AG10803 (cell line): Measurements from ENCODE around the gene TRABD2B.

Source experiments
- DNase-seq: peaks from one replicate; pipeline ENCODE4 v3.0.0; 2010; ENCODE audit warnings: low read depth
- H3K4me3 ChIP-seq: 2 replicates; pipeline ENCODE4 v1.5.1; 2011; ENCODE audit warnings: mild to moderate bottlenecking, low read length, control low read depth
- TF ChIP-seq, protein P1 (sequence below): conservative IDR thresholded peaks from 2 replicates; pipeline ENCODE4 v1.5.1; 2011; ENCODE audit warnings: mild to moderate bottlenecking, low read length, control low read depth, inconsistent platforms

TRABD2B gene

GRCh38 chr1:48036710-48037355 lies 39.6 kb upstream of the TRABD2B start:
- no peak overlapping the region for H3K4me3 ChIP-seq
- TF ChIP-seq, protein P1, sequence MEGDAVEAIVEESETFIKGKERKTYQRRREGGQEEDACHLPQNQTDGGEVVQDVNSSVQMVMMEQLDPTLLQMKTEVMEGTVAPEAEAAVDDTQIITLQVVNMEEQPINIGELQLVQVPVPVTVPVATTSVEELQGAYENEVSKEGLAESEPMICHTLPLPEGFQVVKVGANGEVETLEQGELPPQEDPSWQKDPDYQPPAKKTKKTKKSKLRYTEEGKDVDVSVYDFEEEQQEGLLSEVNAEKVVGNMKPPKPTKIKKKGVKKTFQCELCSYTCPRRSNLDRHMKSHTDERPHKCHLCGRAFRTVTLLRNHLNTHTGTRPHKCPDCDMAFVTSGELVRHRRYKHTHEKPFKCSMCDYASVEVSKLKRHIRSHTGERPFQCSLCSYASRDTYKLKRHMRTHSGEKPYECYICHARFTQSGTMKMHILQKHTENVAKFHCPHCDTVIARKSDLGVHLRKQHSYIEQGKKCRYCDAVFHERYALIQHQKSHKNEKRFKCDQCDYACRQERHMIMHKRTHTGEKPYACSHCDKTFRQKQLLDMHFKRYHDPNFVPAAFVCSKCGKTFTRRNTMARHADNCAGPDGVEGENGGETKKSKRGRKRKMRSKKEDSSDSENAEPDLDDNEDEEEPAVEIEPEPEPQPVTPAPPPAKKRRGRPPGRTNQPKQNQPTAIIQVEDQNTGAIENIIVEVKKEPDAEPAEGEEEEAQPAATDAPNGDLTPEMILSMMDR, result no peak
- DNase-seq, result peak; percentile 21

DNA sequence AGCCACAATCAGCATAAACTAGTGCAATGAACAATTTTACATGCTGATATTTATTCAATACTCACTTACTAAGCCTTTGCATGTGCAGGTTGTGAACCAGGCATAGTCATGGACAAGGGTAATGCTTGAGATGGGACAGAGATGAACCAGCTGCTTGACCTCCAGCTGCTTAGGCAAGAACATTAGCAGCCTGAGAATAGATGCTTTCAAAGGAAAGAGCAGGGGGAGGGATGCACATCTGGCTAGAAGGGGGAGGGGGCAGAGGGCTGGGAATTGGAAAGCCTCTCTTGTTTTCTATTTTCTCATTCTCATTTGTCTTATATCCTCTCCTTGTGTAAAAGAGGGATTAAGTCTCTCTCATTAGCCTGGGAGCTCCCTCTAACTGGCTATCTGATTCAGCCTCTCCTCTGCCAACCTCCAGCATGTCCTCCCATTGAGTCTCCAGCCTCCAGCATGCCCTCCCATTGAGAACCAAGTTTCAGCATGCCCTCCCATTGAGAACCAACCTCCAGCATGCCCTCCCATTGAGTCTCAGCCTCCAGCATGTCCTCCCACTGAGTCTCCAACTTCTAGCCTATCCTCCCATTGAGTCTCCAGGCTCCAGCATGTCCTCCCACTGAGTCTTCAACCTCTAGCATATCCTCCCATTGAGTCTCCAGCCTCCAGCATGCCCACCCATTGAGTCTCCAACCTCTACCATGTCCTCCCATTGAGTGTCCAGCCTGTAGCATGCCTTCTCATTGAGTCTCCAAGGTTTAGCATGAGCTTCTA lies 38.4 kb upstream of the TRABD2B start:
- H3K4me3 ChIP-seq, result no peak overlapping the region
- no peak for DNase-seq
- TF ChIP-seq, protein P1, result no peak

- H3K4me3 ChIP-seq, result no peak overlapping the region
- no peak for DNase-seq
- TF ChIP-seq, protein P1, result no peak
These were observed 36.4 kb upstream of the TRABD2B start for GRCh38 chr1:48033495-48034045.

GRCh38 chr1:48031676-48032075 lies 34.5 kb upstream of the TRABD2B start:
- no peak overlapping the region for H3K4me3 ChIP-seq
- TF ChIP-seq, protein P1, result no peak
- DNase-seq, result peak; percentile 6

DNA sequence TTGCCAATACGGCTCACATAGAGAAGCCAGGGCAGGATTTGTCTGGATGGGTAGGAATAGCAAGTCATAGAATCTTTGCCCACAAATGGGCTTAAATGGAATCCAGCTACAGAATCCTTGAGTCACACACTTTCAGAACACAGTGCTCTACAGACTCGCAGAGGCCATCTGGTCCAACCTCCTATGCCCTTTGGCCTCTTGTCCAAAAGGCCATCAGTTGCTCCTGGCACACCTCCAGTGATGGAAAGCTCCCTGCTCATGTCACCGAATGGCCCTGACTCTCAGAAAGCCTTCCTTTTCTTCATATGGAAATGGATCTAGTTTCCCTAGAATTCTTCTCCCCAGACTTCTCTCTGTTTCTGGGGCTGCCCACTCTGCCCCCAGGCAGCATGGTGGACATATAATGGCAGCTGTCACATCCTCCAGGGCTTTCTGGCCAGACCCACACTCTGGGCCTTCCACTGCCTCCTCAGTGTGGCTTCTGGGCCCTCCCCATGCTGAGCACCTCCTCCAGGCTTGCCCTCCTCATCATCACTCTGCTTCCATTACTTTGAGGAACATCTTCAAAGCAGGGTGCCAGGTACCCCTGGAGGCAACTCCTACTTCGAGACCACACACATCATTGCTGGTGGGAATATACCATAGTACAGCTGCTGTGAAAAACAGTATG lies 33.6 kb upstream of the TRABD2B start:
- TF ChIP-seq, protein P1, result no peak
- no peak overlapping the region for H3K4me3 ChIP-seq
- no peak for DNase-seq

- no peak for DNase-seq
- H3K4me3 ChIP-seq, result no peak overlapping the region
- TF ChIP-seq, protein P1, result no peak
These were observed 33.0 kb upstream of the TRABD2B start for GRCh38 chr1:48030211-48030610.
